Endothelial cell of umbilical vein (primary cell): Measurements from ENCODE around the gene CELF2. TPM values are rescaled to one million over a fixed set of nuclear protein-coding genes. Genes with fewer than 3 reads are reported as not detected.

ENCODE experiments used
- BruUV-seq: library from RNA; stranded (reverse); fragments of 400-500 nt; replicated peaks from 2 replicates; lab custom pipeline; 2021; lab: Mats Ljungman, UMichigan
- CTCF ChIA-PET: fragments of 300-600, 350-600 bp; sonication (Branson Sonifier 250); formaldehyde crosslinking; loops from one replicate; lab custom pipeline; 2021; ENCODE audit warnings: antibody characterized with exemption, inconsistent platforms; lab: Charles Lee
- POLR2A ChIA-PET: fragments of 300-600, 350-600 bp; sonication (Branson Sonifier 250); formaldehyde crosslinking; loops from one replicate; lab custom pipeline; 2021; ENCODE audit warnings: antibody characterized with exemption, inconsistent platforms; lab: Charles Lee
- DNase-seq: peaks from one replicate; pipeline ENCODE4 v3.0.0-alpha.2; 2011; ENCODE audit warnings: low read depth, low spot score
- FAIRE-seq: peaks from 2 replicates; lab custom pipeline; 2011; peaks lifted over from hg19 to GRCh38; lab: Jason Lieb, UNC
- H2AFZ ChIP-seq: 2 replicates; pipeline ENCODE4 v1.6.0; 2012; ENCODE audit warnings: low read depth, low read length, control low read depth, inconsistent platforms
- H3K27ac ChIP-seq: 2 replicates; pipeline ENCODE4 v1.5.1; 2011; ENCODE audit warnings: low read depth, mild to moderate bottlenecking, control low read depth, low read length, moderate library complexity; ENCODE audit not compliant: insufficient read depth
- H3K27me3 ChIP-seq, 2 experiments: 2 replicates each; pipeline versions ENCODE4 v1.6.0 to v1.6.1; 2011; ENCODE audit warnings: low read length in 2 of 2, mixed read lengths in 1 of 2; ENCODE audit not compliant: control insufficient read depth in 2 of 2, insufficient read depth in 2 of 2
- H3K36me3 ChIP-seq, 2 experiments: 2 replicates in 1 of 2; 3 replicates in 1 of 2; pipeline ENCODE4 v1.5.1; 2011; ENCODE audit warnings: low read length in 2 of 2, mild to moderate bottlenecking in 1 of 2, moderate library complexity in 1 of 2; ENCODE audit not compliant: control insufficient read depth in 2 of 2, insufficient read depth in 2 of 2; ENCODE audit errors: extremely low read depth in 1 of 2
- H3K4me1 ChIP-seq: 3 replicates; pipeline ENCODE4 v1.5.1; 2011; ENCODE audit warnings: mild to moderate bottlenecking, low read length; ENCODE audit not compliant: control insufficient read depth, insufficient read depth; ENCODE audit errors: extremely low read depth
- H3K4me2 ChIP-seq: 2 replicates; pipeline ENCODE4 v1.6.1; 2011; ENCODE audit warnings: low read length, control low read depth, mixed read lengths; ENCODE audit not compliant: insufficient read depth
- H3K4me3 ChIP-seq, 3 experiments: fragments of 200-600 bp in 1 of 3; sonication (generic), shearing (Covaris generic) in 1 of 3; replicated peaks in 1 of 3; 2 replicates each; pipeline ENCODE4 v1.5.1; 2011 to 2016; ENCODE audit warnings: control low read depth in 3 of 3, low read length in 3 of 3, mild to moderate bottlenecking in 2 of 3, inconsistent platforms in 1 of 3, low read depth in 1 of 3, moderate library complexity in 1 of 3; ENCODE audit not compliant: insufficient read depth in 1 of 3
- H3K79me2 ChIP-seq: 2 replicates; pipeline ENCODE4 v1.6.0; 2012; ENCODE audit warnings: low read length, inconsistent platforms; ENCODE audit not compliant: control insufficient read depth, insufficient read depth
- H3K9ac ChIP-seq: replicated peaks from 2 replicates; pipeline ENCODE3; 2011; ENCODE audit warnings: low read length, control low read depth; ENCODE audit not compliant: insufficient read depth; ENCODE audit errors: extremely low read depth
- H3K9me1 ChIP-seq: replicated peaks from 3 replicates; pipeline ENCODE4 v1.6.0; 2011; ENCODE audit warnings: mild to moderate bottlenecking, low read length; ENCODE audit not compliant: control insufficient read depth, insufficient read depth; ENCODE audit errors: extremely low read depth
- H3K9me3 ChIP-seq: replicated peaks from 2 replicates; pipeline ENCODE4 v1.5.1; 2012; ENCODE audit warnings: low read length, inconsistent platforms; ENCODE audit not compliant: control insufficient read depth, insufficient read depth
- H4K20me1 ChIP-seq: replicated peaks from 2 replicates; pipeline ENCODE3; 2011; ENCODE audit warnings: mild to moderate bottlenecking, low read length; ENCODE audit not compliant: control insufficient read depth, insufficient read depth; ENCODE audit errors: extremely low read depth
- EZH2 ChIP-seq: IDR thresholded peaks from 2 replicates; pipeline ENCODE4 v1.6.1; 2012; ENCODE audit warnings: borderline replicate concordance, low read depth, mild to moderate bottlenecking, moderate library complexity, low read length, inconsistent platforms; ENCODE audit not compliant: severe bottlenecking
- FOS ChIP-seq: IDR thresholded peaks from 2 replicates; pipeline ENCODE4 v1.6.1; 2011; ENCODE audit warnings: mild to moderate bottlenecking, low read length, moderate library complexity, borderline replicate concordance; ENCODE audit not compliant: insufficient read depth
- GATA2 ChIP-seq: IDR thresholded peaks from 2 replicates; pipeline ENCODE4 v1.7.0; 2011; ENCODE audit warnings: low read depth, mild to moderate bottlenecking, moderate library complexity, mixed read lengths, low read length; ENCODE audit not compliant: insufficient read length, insufficient read depth
- JUN ChIP-seq: IDR thresholded peaks from 2 replicates; pipeline ENCODE4 v1.6.1; 2011; ENCODE audit warnings: borderline replicate concordance, low read depth; ENCODE audit not compliant: insufficient read length, insufficient read depth
- MYC ChIP-seq: IDR thresholded peaks from one replicate; pipeline ENCODE4 v1.6.1; 2011; ENCODE audit warnings: mild to moderate bottlenecking, low read depth, low read length
- POLR2A ChIP-seq: IDR thresholded peaks from 2 replicates; pipeline ENCODE4 v1.6.1; 2012; ENCODE audit warnings: low read depth, mild to moderate bottlenecking, control low read depth, low read length
- POLR2AphosphoS5 ChIP-seq: IDR thresholded peaks from 2 replicates; pipeline ENCODE4 v1.6.1; 2012; ENCODE audit warnings: low read depth, mild to moderate bottlenecking, control low read depth, low read length, moderate library complexity; ENCODE audit not compliant: insufficient read depth
- dilution Hi-C: fragments of 300-500 bp; cut with MboI; formaldehyde crosslinking; loops from one replicate; pipeline ENCODE4 v1.15.0; 2019; ENCODE audit warnings: low sequenced_read_pairs; ENCODE audit not compliant: extremely low pct_ligation_motif_present
- intact Hi-C: fragments of 100-400 bp; cut with micrococcal nuclease; formaldehyde crosslinking; loops from one replicate; pipeline ENCODE4 v1.10.0; 2022
- polyA plus RNA-seq, 4 experiments: library from polyadenylated mRNA; depleted of rRNA in 3 of 4; stranded (reverse) in 3 of 4; unstranded in 1 of 4; fragments of >200 nt; gene quantifications; 2 replicates each; pipeline versions ENCODE4 v1.2.1 to v1.2.3, GENCODE V29; 2011 to 2012; ENCODE audit warnings: missing spikeins in 1 of 4
- total RNA-seq: library from RNA; stranded (reverse); gene quantifications from 2 replicates; pipeline ENCODE4 v1.2.3, GENCODE V29; 2021
- TF ChIP-seq, protein P1 (sequence below): IDR thresholded peaks from 2 replicates; pipeline ENCODE4 v1.6.1; 2011; ENCODE audit not compliant: insufficient read depth, insufficient read length
- TF ChIP-seq, protein P2 (sequence below), 2 donors: IDR thresholded peaks; 1 replicate in 1 of 2; 2 replicates in 1 of 2; pipeline ENCODE4 v1.5.1; 2011; ENCODE audit warnings: low read length in 2 of 2, mild to moderate bottlenecking in 2 of 2, moderate library complexity in 2 of 2, control low read depth in 1 of 2, inconsistent platforms in 1 of 2, low read depth in 1 of 2; ENCODE audit not compliant: insufficient read depth in 1 of 2; ENCODE audit errors: extremely low read depth in 1 of 2

CELF2 gene
- total and polyA plus RNA-seq, 2 donors (not counting 3 experiments of a cell fraction or from before 2014, with no cell fraction given): 21.6 to 42.6 TPM

DNA sequence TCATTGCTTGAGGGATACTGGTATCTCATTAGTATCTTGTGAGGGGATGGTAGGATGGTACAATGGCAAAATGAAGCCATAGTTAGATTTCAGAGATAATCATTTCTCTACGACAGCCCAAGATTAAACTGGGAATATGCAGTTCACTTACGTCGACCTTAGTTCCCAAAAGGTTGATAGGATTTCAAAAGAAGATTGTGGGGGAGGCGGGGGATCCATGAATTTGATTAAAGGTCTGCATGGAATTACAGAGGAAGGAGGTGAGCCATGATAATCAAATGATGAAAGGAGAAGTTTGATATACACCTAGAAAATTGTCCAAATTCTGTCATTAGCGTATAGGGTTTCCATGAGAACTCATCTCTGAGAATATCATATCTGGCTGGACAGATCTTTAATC is 206.6 kb downstream of the CELF2 start:
- Histone ChIP-seq H3K36me3 (no peaks in the 10 kb centered on the region), H3K79me2 (no peaks in the 10 kb centered on the region), H3K4me1 (no peaks in the 10 kb centered on the region), H3K4me2 (no peak overlapping the region), H2AFZ (no peak overlapping the region), H4K20me1 (no peaks in the 10 kb centered on the region), H3K4me3 (no peak overlapping the region), H3K27ac (no peak overlapping the region), H3K9me3 (no peaks in the 10 kb centered on the region), H3K9me1 (no peaks in the 10 kb centered on the region), H3K27me3 (no peaks in the 10 kb centered on the region), H3K9ac (no peak overlapping the region)
- DNase-seq (no peak), FAIRE-seq (no peak)
- BruUV-seq: no TSS peak
- intact Hi-C loops (no loop called here), dilution Hi-C loops (no loop called here)
- ChIA-PET CTCF (interaction anchor here (0.7 kb wide), 1 partner anchor 1881 kb away, joined by 3 read pairs; no protein-coding TSS in a partner anchor), POLR2A (no interaction called here)
- TF ChIP-seq, protein P1, sequence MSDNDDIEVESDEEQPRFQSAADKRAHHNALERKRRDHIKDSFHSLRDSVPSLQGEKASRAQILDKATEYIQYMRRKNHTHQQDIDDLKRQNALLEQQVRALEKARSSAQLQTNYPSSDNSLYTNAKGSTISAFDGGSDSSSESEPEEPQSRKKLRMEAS: no peak
- TF ChIP-seq EZH2: no peak
- TF ChIP-seq POLR2AphosphoS5: no peak
- no peak for TF ChIP-seq JUN
- TF ChIP-seq FOS: no peak
- TF ChIP-seq POLR2A: no peak
- TF ChIP-seq, protein P2, sequence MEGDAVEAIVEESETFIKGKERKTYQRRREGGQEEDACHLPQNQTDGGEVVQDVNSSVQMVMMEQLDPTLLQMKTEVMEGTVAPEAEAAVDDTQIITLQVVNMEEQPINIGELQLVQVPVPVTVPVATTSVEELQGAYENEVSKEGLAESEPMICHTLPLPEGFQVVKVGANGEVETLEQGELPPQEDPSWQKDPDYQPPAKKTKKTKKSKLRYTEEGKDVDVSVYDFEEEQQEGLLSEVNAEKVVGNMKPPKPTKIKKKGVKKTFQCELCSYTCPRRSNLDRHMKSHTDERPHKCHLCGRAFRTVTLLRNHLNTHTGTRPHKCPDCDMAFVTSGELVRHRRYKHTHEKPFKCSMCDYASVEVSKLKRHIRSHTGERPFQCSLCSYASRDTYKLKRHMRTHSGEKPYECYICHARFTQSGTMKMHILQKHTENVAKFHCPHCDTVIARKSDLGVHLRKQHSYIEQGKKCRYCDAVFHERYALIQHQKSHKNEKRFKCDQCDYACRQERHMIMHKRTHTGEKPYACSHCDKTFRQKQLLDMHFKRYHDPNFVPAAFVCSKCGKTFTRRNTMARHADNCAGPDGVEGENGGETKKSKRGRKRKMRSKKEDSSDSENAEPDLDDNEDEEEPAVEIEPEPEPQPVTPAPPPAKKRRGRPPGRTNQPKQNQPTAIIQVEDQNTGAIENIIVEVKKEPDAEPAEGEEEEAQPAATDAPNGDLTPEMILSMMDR (IDR thresholded peaks at IDR 0.05; ENCODE audit: extremely low read depth in 1 of 2, insufficient read depth in 1 of 2, low read depth in 1 of 2, low read length in 2 of 2): no peak
- TF ChIP-seq MYC: no peak
- no peak for TF ChIP-seq GATA2
